Activated CD4-positive, CD25-positive, alpha-beta regulatory T cell (primary cell): ENCODE measurements around the gene PINLYP.

Experiments used
- DNase-seq, 4 experiments: peaks; one replicate each; lab custom pipeline; 2025; lab: John Stamatoyannopoulos, UW

PINLYP gene

GRCh38 chr19:43605875-43606568, 30.4 kb downstream of the PINLYP start:
- DNase-seq = no peak

- DNase-seq = no peak
Observed at GRCh38 chr19:43606569-43607229, 31.1 kb downstream of the PINLYP start.

GRCh38 chr19:43607238-43608205, 31.9 kb downstream of the PINLYP start:
- no peak for DNase-seq

- no peak for DNase-seq
Observed at GRCh38 chr19:43609872-43610271, 34.3 kb downstream of the PINLYP start.

GRCh38 chr19:43610493-43610892, 34.9 kb downstream of the PINLYP start:
- no peak for DNase-seq

- no peak for DNase-seq
Observed at GRCh38 chr19:43611788-43612187, 36.2 kb downstream of the PINLYP start, which contains the start of gene SRRM5. Gene SRRM5, plus strand, starts transcription at chr19:43612088. Its CDS starts 34 bp downstream, at chr19:43612122.

- no peak for DNase-seq
Observed at GRCh38 chr19:43612374-43612773, 36.8 kb downstream of the PINLYP start.

GRCh38 chr19:43616306-43616705, 40.7 kb downstream of the PINLYP start:
- no peak for DNase-seq

- DNase-seq = no peak
Observed at GRCh38 chr19:43616954-43617353, 41.4 kb downstream of the PINLYP start.

GRCh38 chr19:43618921-43619261, 43.3 kb downstream of the PINLYP start:
- DNase-seq = peak in 2 of 4 experiments; percentile 36 to 41

GRCh38 chr19:43619262-43620060, 43.9 kb downstream of the PINLYP start, which contains the start of gene ZNF428:
Gene ZNF428, minus strand, starts transcription at chr19:43619629. Its CDS starts 5,325 bp downstream, at chr19:43614304.
- DNase-seq = peak; percentile 64 to 77 (median 70)

GRCh38 chr19:43620061-43621001, 44.7 kb downstream of the PINLYP start:
- no peak for DNase-seq

GRCh38 chr19:43622070-43622469, 46.5 kb downstream of the PINLYP start:
- DNase-seq = no peak

- DNase-seq = no peak
Observed at GRCh38 chr19:43622956-43623355, 47.4 kb downstream of the PINLYP start.

GRCh38 chr19:43623889-43624670, 48.5 kb downstream of the PINLYP start:
- no peak for DNase-seq

GRCh38 chr19:43624933-43625332, 49.3 kb downstream of the PINLYP start:
- peak; percentile 70 to 78 (median 71) for DNase-seq

- no peak for DNase-seq
Observed at GRCh38 chr19:43625918-43626579, 50.4 kb downstream of the PINLYP start.

- DNase-seq = no peak
Observed at GRCh38 chr19:43626838-43627237, 51.2 kb downstream of the PINLYP start.
